K562 (cell line): ENCODE measurements around the gene CAMK1D. TPM values are rescaled to one million over a fixed set of nuclear protein-coding genes. Genes with fewer than 3 reads are reported as not detected.

Experiments
- ARID1B ChIP-seq: fragments of 450-650 bp; IDR thresholded peaks from 2 replicates; pipeline ENCODE4 v1.6.1; 2016; ENCODE audit warnings: antibody characterized with exemption, mild to moderate bottlenecking, inconsistent platforms
- KAT8 ChIP-seq: fragments of 450-650 bp; IDR thresholded peaks from 2 replicates; pipeline ENCODE4 v1.6.1; 2016; ENCODE audit warnings: low read depth, mild to moderate bottlenecking
- MTA2 ChIP-seq: fragments of 450-650 bp; IDR thresholded peaks from 2 replicates; pipeline ENCODE4 v1.6.1; 2016; ENCODE audit warnings: low read depth
- POLR2A ChIP-seq: fragments of 450-650 bp; conservative IDR thresholded peaks from 2 replicates; pipeline ENCODE4 v1.6.1; 2016
- ZNF212 ChIP-seq: fragments of 450-650 bp; formaldehyde crosslinking; IDR thresholded peaks from 2 replicates; pipeline ENCODE4 v1.4.0; 2020; ENCODE audit warnings: mild to moderate bottlenecking
- polyA plus RNA-seq, 8 experiments: library from polyadenylated mRNA; depleted of rRNA in 4 of 8; stranded (reverse) in 5 of 8; unstranded in 3 of 8; fragments of >200 nt; fragmentation: Nextera tagmentation in 2 of 8; fragmentation: Illumina TruSeq in 1 of 8; extraction: Ambion mirVana in 2 of 8; extraction: Trizol in 1 of 8; gene quantifications; 2 replicates each; pipeline versions ENCODE4 v1.2.1 to v1.2.3, GENCODE V29; 2011 to 2014; ENCODE audit warnings: inconsistent platforms in 1 of 8, missing spikeins in 1 of 8
- total RNA-seq, 7 experiments: library from RNA; depleted of rRNA in 6 of 7; stranded (reverse); fragments of >200 nt in 6 of 7; fragmentation: Illumina TruSeq in 2 of 7; extraction: Trizol in 2 of 7; gene quantifications; 2 replicates each; pipeline versions ENCODE4 v1.2.1 to v1.2.3, GENCODE V29; 2011 to 2021; ENCODE audit warnings: low replicate concordance in 1 of 7
- TF ChIP-seq, protein P1 (sequence below): fragments of 250-450 bp; sonication (Bioruptor Pico); IDR thresholded peaks from 2 replicates; pipeline ENCODE4 v1.4.0; 2020; ENCODE audit warnings: borderline replicate concordance
- TF ChIP-seq, protein P2 (sequence below): fragments of 250-450 bp; sonication (Bioruptor Pico); IDR thresholded peaks from 2 replicates; pipeline ENCODE4 v1.4.0; 2020; ENCODE audit warnings: mild to moderate bottlenecking, moderate library complexity, borderline replicate concordance
- TF ChIP-seq, protein P3 (sequence below): fragments of 250-450 bp; sonication (Bioruptor Pico); IDR thresholded peaks from 2 replicates; pipeline ENCODE4 v1.8.0; 2022; ENCODE audit warnings: inconsistent platforms
- TF ChIP-seq, protein P4 (sequence below): fragments of 450-650 bp; IDR thresholded peaks from 2 replicates; pipeline ENCODE4 v1.6.1; 2016; ENCODE audit warnings: missing biosample characterization, missing genetic modification characterization

The CAMK1D gene
- total and polyA plus RNA-seq, 9 of the 15 experiments (the other 6 are each of a cell fraction or from before 2014, with no cell fraction given), result 0.12 to 0.24 (median 0.20) TPM; not detected in 5

DNA sequence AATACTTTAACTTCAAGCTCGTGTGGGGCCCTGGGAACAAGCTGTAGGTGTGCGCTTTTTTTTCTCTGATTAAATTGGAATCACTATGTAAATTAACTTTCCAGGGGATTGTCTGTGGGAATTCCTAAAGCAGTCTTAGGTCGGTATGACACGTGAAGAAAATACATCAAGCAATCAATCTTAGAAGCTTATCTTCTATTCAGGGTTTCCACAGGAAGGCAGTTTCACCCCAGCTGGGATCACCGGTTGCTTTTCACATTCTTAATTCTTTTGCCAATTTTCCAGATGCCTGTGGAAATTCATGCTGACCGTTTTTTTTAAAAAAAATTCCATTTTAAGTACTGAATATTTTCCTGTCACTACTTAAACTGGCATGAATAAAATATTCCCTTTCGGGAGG is 41.9 kb downstream of the CAMK1D start (continued):
- TF ChIP-seq, protein P1, sequence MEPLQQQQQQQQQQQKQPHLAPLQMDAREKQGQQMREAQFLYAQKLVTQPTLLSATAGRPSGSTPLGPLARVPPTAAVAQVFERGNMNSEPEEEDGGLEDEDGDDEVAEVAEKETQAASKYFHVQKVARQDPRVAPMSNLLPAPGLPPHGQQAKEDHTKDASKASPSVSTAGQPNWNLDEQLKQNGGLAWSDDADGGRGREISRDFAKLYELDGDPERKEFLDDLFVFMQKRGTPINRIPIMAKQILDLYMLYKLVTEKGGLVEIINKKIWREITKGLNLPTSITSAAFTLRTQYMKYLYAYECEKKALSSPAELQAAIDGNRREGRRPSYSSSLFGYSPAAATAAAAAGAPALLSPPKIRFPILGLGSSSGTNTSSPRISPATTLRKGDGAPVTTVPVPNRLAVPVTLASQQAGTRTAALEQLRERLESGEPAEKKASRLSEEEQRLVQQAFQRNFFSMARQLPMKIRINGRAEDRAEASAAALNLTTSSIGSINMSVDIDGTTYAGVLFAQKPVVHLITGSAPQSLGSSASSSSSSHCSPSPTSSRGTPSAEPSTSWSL (CRISPR knock-in tag), result no peak
- TF ChIP-seq ARID1B (no peak), KAT8 (no peak), MTA2 (no peak), POLR2A (no peak), ZNF212 (CRISPR knock-in tag) (no peak)
- TF ChIP-seq, protein P2, sequence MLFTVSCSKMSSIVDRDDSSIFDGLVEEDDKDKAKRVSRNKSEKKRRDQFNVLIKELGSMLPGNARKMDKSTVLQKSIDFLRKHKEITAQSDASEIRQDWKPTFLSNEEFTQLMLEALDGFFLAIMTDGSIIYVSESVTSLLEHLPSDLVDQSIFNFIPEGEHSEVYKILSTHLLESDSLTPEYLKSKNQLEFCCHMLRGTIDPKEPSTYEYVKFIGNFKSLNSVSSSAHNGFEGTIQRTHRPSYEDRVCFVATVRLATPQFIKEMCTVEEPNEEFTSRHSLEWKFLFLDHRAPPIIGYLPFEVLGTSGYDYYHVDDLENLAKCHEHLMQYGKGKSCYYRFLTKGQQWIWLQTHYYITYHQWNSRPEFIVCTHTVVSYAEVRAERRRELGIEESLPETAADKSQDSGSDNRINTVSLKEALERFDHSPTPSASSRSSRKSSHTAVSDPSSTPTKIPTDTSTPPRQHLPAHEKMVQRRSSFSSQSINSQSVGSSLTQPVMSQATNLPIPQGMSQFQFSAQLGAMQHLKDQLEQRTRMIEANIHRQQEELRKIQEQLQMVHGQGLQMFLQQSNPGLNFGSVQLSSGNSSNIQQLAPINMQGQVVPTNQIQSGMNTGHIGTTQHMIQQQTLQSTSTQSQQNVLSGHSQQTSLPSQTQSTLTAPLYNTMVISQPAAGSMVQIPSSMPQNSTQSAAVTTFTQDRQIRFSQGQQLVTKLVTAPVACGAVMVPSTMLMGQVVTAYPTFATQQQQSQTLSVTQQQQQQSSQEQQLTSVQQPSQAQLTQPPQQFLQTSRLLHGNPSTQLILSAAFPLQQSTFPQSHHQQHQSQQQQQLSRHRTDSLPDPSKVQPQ (CRISPR knock-in tag), result no peak
- TF ChIP-seq, protein P3, sequence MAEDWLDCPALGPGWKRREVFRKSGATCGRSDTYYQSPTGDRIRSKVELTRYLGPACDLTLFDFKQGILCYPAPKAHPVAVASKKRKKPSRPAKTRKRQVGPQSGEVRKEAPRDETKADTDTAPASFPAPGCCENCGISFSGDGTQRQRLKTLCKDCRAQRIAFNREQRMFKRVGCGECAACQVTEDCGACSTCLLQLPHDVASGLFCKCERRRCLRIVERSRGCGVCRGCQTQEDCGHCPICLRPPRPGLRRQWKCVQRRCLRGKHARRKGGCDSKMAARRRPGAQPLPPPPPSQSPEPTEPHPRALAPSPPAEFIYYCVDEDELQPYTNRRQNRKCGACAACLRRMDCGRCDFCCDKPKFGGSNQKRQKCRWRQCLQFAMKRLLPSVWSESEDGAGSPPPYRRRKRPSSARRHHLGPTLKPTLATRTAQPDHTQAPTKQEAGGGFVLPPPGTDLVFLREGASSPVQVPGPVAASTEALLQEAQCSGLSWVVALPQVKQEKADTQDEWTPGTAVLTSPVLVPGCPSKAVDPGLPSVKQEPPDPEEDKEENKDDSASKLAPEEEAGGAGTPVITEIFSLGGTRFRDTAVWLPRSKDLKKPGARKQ, result no peak
- TF ChIP-seq, protein P4, sequence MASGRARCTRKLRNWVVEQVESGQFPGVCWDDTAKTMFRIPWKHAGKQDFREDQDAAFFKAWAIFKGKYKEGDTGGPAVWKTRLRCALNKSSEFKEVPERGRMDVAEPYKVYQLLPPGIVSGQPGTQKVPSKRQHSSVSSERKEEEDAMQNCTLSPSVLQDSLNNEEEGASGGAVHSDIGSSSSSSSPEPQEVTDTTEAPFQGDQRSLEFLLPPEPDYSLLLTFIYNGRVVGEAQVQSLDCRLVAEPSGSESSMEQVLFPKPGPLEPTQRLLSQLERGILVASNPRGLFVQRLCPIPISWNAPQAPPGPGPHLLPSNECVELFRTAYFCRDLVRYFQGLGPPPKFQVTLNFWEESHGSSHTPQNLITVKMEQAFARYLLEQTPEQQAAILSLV (tag), result no peak
